ENCODE results near the gene CCBE1.
"Not testable (repeated sequence)": the region's sequence is repeated elsewhere in the genome, so short reads cannot be mapped to it uniquely, and the experiment has no call there.

The CCBE1 gene

DNA sequence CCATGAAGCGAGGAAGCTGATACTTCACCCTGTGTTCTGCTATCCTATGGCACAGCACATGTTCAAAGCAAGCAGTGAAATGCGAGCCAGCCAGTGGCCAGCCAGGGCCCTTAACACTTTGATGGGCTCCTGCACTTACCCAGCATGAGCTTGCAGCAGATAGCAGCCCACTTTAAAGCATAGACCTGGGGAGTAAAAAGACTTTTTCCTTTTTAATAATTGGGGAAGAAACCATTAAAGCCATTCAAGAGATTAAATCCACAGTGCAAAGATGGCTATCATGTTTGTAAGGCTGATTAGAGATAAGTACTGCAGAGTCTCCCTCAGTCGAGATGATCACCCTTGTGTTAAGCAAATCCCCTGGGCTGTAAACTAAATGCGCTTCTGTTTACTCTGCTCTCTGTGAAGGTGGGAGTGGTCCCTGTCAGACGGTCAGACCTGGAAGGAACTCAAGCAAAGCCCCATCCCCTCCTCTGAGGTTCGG lies 15.7 kb downstream of the CCBE1 start:
- Mint-ChIP-seq H3K4me3 (no peak overlapping the region), H3K9me3 (no peaks in the 10 kb centered on the region), H3K27me3 (ENCODE audit: low read depth) (peaks cover 12% of the 10 kb centered on the region), H3K4me1 (ENCODE audit: low read depth) (no peaks in the 10 kb centered on the region), H3K27ac (no peak overlapping the region), H3K36me3 (ENCODE audit: low read depth) (no peaks in the 10 kb centered on the region)

DNA sequence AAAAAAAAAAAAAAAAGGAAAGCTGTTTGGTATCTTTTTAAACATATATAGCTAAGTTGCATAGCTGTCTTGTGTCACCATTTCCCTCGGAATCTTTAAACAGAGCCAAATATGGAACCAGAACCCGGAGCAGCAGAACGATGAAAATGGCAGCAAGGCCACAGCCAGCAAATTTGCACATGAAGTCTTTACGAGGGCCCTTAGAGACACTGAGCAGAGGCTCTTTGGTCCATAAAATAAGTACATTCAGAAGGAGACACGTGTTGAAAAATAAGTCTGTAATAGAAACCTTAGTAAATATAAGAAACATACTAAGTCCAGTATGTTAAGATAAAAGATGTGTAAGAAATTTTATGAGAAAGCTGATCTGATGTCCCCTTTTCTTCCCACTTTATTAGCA lies 16.2 kb downstream of the CCBE1 start:
- Mint-ChIP-seq H3K4me3 (no peak overlapping the region), H3K27ac (no peak overlapping the region), H3K9me3 (no peaks in the 10 kb centered on the region)

DNA sequence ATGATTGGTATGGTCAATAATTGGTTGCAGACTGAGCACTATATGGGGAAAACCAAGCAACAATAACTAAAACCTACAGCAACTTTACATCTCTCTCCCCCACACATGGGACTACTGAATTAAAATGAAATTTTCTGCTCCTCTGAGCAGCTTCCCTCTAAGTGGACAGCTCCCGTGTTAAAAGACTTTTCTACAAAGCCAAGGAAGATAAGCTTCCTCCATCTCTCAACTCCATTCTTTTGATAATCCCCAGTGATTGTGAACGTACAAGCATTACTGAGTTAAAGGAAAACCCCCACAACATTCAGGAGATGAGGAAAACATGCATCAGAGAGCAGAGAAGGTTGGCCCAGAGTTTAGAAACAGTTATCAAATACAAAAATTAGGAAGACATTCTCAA lies 21.9 kb downstream of the CCBE1 start:
- H3K4me1 Mint-ChIP-seq (ENCODE audit: low read depth), result no peaks in the 10 kb centered on the region
- H3K4me3 Mint-ChIP-seq, result no peak overlapping the region
- no peaks in the 10 kb centered on the region for H3K9me3 Mint-ChIP-seq
- no peak overlapping the region for H3K27ac Mint-ChIP-seq
- H3K27me3 Mint-ChIP-seq (ENCODE audit: low read depth), result no peaks in the 10 kb centered on the region
- H3K36me3 Mint-ChIP-seq (ENCODE audit: low read depth), result no peaks in the 10 kb centered on the region

More for the DNA sequence above, 16.2 kb downstream of the CCBE1 start:
- H3K4me1 Mint-ChIP-seq (ENCODE audit: low read depth), result no peaks in the 10 kb centered on the region
- no peaks in the 10 kb centered on the region for H3K36me3 Mint-ChIP-seq (ENCODE audit: low read depth)
- peaks cover 10% of the 10 kb centered on the region for H3K27me3 Mint-ChIP-seq (ENCODE audit: low read depth)

DNA sequence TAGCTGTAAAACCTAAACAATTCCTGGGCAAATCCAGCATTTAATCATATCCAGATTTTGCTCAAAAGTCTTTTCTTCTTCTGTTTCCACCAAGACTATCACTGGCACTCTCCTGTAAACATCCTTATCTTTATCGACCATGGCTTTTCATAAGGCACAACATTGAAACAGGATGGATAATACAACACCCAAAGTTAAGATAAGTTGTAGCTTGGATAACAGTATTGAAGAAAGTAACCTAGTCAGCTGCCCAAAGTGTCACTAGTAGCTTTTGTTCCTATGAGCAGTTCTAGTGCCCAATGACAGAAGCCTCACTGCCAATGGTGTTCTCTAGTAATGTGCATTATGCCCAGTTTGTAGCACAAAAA lies 22.3 kb downstream of the CCBE1 start:
- H3K4me1 Mint-ChIP-seq (ENCODE audit: low read depth), result no peaks in the 10 kb centered on the region
- H3K27me3 Mint-ChIP-seq (ENCODE audit: low read depth), result no peaks in the 10 kb centered on the region
- no peak overlapping the region for H3K27ac Mint-ChIP-seq
- H3K4me3 Mint-ChIP-seq, result no peak overlapping the region
- H3K9me3 Mint-ChIP-seq, result no peaks in the 10 kb centered on the region
- H3K36me3 Mint-ChIP-seq (ENCODE audit: low read depth), result no peaks in the 10 kb centered on the region

DNA sequence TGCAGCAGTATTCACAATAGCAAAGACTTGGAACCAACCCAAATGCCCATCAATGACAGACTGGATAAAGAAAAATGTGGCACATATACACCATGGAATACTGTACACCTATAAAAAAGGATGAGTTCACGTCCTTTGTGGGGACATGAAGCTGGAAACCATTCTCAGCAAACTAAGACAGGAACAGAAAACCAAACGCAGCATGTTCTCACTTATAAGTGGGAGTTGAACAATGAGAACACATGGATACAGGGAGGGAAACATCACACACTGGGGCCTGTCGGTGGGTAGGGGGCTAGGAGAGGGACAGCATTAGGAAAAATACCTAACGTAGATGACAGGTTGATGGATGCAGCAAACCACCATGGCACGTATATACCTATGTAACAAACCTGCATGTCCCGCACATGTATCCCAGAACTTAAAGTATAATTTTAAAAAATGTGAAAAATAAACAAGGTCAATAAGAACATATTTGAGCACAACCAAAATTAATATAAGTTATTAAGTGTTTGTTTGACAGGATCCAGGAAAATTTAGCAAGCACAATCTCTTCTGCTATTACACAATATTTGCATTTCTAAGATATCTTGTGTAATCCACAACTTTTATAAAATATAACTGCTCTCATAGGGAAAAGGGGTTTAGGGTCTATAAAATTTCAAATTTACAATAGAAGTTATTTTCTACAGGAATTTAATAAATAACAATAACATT lies 22.9 kb downstream of the CCBE1 start:
- no peak overlapping the region for H3K27ac Mint-ChIP-seq
- H3K27me3 Mint-ChIP-seq (ENCODE audit: low read depth), result no peaks in the 10 kb centered on the region
- no peaks in the 10 kb centered on the region for H3K36me3 Mint-ChIP-seq (ENCODE audit: low read depth)
- H3K9me3 Mint-ChIP-seq, result no peaks in the 10 kb centered on the region
- H3K4me1 Mint-ChIP-seq (ENCODE audit: low read depth), result no peaks in the 10 kb centered on the region
- no peak overlapping the region for H3K4me3 Mint-ChIP-seq

DNA sequence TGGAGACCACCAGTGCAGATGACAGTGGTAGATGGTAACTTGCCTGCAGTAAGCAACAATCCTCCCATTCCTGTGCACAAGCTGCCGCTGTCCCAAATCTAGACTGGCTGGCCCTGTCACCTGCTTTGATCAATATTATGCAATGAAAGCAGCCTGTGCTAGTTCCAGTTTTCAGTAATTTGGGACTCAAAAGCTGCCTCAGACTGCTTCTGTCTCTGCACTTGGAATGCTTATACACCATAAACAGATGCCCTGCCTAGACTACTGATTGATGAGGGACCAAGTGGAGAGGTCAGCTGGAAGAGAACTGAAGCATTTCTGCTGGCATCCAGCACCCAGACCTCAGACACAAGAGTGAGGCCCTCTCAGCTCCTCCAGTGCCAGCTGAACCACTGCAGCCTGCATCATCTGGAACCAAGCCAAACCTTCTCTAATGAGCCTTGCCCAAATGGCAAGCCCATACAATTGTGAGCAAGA lies 24.9 kb downstream of the CCBE1 start:
- Mint-ChIP-seq H3K4me1 (ENCODE audit: low read depth) (no peaks in the 10 kb centered on the region), H3K9me3 (no peaks in the 10 kb centered on the region), H3K27me3 (ENCODE audit: low read depth) (no peaks in the 10 kb centered on the region), H3K36me3 (ENCODE audit: low read depth) (no peaks in the 10 kb centered on the region), H3K27ac (no peak overlapping the region), H3K4me3 (no peak overlapping the region)

DNA sequence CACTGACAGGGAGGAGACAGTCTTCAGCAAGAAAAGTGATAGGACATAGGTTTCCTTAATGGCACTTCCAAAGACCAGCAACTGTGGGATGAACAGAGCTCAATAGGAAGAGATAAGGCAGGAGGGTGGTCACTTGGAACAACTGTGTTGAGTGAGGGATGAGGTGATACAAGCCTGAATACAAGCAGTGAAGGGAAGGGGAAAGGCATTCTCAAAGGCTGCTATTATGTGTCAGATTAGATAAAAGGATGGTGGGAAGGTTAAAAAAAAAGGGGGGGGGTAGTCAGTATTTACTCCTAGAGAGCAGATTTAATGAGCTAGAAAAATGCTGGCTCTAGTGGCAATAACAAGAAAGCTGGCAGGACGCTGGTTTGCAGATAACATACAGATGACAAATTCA lies 25.7 kb downstream of the CCBE1 start:
- no peaks in the 10 kb centered on the region for H3K36me3 Mint-ChIP-seq (ENCODE audit: low read depth)
- no peaks in the 10 kb centered on the region for H3K27me3 Mint-ChIP-seq (ENCODE audit: low read depth)
- no peaks in the 10 kb centered on the region for H3K4me1 Mint-ChIP-seq (ENCODE audit: low read depth)
- H3K9me3 Mint-ChIP-seq, result no peaks in the 10 kb centered on the region
- H3K27ac Mint-ChIP-seq, result no peak overlapping the region
- H3K4me3 Mint-ChIP-seq, result no peak overlapping the region

DNA sequence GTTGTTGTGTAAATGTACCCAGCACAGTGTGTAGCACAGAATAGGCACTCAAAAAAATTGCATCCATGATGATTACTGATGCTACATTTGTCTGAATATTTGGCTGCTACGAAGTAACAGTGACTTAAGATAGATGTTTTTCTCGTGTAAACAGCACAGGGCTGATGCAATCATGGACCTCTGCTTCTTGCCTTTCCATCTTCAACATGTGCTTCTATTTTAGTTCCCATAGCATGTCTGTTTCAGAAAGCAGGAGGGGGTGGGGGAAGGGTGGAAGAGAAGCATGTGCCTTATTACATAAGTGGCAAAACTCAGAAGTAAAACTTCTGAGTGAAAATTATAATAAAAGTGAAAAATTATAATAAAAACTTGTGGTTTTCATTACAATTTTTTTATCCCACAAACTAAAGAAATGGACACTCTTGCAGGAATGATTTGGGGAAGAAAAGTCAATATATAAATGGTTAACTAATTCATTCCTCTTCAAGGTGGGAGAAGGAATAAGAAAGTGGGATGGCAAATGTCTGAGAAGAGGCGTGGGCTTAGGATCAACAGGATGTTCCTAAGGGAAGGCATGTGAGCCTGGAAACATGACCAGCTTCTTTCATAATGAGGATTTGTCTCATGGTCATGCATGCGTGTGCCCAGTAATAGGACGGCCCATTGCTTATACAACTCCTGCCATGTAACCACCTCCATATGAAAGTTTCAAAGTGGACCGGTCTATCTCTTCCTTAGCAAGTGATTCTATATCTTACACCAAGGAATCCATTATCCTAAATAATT lies 27.2 kb downstream of the CCBE1 start:
- no peaks in the 10 kb centered on the region for H3K36me3 Mint-ChIP-seq (ENCODE audit: low read depth)
- H3K27ac Mint-ChIP-seq, result no peak overlapping the region
- no peaks in the 10 kb centered on the region for H3K4me1 Mint-ChIP-seq (ENCODE audit: low read depth)
- no peaks in the 10 kb centered on the region for H3K9me3 Mint-ChIP-seq
- no peak overlapping the region for H3K4me3 Mint-ChIP-seq
- no peaks in the 10 kb centered on the region for H3K27me3 Mint-ChIP-seq (ENCODE audit: low read depth)

DNA sequence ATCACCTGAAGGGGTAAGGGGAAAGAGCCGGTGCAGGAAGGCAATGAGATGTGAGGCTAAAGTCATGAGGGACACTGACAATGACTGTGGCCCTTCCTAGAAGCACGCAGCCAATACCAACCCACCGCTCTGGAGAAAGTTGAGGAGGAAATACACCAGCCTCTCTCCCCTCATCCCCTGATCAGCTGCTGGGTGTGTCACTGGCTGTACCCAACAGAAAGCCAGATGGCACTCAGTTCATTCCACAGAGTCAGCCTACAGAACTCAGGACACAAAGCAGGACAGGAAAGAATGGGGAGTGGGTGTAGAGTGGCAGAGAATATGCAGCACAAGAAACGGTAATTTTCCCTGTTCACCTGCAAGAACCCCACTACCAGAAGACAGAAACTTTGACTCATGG lies 29.7 kb downstream of the CCBE1 start:
- H3K4me1 Mint-ChIP-seq (ENCODE audit: low read depth), result no peaks in the 10 kb centered on the region
- no peak overlapping the region for H3K27ac Mint-ChIP-seq
- no peaks in the 10 kb centered on the region for H3K27me3 Mint-ChIP-seq (ENCODE audit: low read depth)
- no peaks in the 10 kb centered on the region for H3K36me3 Mint-ChIP-seq (ENCODE audit: low read depth)
- no peaks in the 10 kb centered on the region for H3K9me3 Mint-ChIP-seq
- no peak overlapping the region for H3K4me3 Mint-ChIP-seq

DNA sequence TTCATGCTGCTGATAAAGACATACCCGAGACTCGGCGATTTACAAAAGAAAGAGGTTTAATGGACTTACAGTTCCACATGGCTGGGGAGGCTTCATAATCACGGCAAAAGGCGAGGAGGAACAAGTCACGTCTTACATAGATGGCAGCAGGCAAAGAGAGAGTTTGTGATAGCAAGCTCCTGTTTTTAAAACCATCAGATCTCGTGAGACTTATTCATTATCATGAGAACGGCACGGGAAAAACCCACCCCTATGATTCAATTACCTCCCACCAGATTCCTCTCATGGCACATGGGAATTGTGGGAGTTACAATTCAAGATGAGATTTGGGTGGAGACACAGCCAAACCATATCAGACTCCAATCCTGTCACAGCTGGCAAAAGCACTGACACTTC lies 31.2 kb downstream of the CCBE1 start:
- H3K4me1 Mint-ChIP-seq (ENCODE audit: low read depth); H3K36me3 Mint-ChIP-seq (ENCODE audit: low read depth); H3K27ac Mint-ChIP-seq; H3K27me3 Mint-ChIP-seq (ENCODE audit: low read depth); H3K4me3 Mint-ChIP-seq; H3K9me3 Mint-ChIP-seq: not testable (repeated sequence)

DNA sequence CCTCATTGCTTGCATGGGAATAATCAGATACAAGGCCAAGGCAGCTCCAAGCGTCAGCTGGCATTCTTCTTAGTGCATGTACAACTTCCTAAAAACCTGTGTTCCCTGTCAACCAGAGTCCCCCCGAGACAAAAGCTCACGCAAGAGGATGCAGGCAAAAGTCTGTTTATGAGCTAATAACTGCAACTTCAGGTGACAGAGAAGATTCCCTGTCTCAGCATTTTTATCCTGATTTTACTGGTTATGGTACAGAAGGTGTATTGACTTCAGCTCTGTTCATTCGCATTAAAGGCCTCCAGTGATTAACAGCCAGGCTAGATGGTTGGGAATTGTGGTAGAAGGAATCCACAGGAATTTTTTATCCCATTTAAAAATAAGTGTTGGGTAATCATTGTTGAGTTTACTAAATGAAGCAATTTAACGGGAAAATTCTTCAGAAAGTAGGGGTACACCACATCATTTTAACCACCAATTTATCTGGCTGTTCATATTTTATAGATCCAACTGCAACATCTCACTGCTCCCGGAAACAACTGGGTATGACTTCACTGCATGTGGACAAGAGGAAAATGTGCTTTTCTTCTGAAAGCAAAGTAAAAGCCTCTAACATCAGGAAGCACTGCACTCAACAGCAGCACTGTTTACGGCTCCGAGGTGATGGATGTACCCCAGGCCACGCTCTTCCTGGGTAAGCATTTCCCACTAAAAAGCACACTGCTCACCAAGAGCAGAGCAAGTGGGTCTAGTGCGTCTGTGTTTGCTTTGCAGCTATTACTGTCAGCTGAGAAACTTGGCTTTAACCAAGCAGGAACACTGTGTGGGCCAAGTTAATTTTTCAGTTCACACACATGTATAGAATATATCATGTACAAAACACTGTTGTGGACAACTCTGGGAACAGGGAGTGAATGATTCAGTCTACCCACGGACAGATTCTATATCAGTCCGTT lies 31.9 kb downstream of the CCBE1 start:
- H3K4me1 Mint-ChIP-seq (ENCODE audit: low read depth), result no peaks in the 10 kb centered on the region
- no peak overlapping the region for H3K27ac Mint-ChIP-seq
- H3K9me3 Mint-ChIP-seq, result no peaks in the 10 kb centered on the region
- no peaks in the 10 kb centered on the region for H3K27me3 Mint-ChIP-seq (ENCODE audit: low read depth)
- no peaks in the 10 kb centered on the region for H3K36me3 Mint-ChIP-seq (ENCODE audit: low read depth)
- no peak overlapping the region for H3K4me3 Mint-ChIP-seq

DNA sequence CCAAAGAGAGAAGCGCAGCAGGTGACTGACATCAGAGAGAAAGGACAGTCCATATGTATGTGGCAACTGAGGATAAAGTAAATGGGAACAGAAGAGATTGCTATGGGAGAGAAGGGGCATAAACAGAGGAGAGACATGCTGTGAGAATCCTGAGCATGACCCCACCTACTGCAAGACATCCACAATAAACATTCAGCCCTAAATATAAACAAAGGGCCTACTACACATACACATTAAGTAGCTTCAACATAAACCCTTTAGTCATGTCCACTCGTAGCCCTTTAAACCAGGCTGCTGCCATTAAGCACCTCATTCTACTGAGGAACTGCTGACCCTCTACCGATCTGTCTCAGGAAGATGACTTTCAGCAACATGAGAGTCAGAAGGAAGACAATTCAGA lies 32.9 kb downstream of the CCBE1 start:
- Mint-ChIP-seq H3K4me3 (no peak overlapping the region), H3K4me1 (ENCODE audit: low read depth) (no peaks in the 10 kb centered on the region), H3K27ac (no peak overlapping the region), H3K36me3 (ENCODE audit: low read depth) (no peaks in the 10 kb centered on the region), H3K9me3 (no peaks in the 10 kb centered on the region), H3K27me3 (ENCODE audit: low read depth) (no peaks in the 10 kb centered on the region)

DNA sequence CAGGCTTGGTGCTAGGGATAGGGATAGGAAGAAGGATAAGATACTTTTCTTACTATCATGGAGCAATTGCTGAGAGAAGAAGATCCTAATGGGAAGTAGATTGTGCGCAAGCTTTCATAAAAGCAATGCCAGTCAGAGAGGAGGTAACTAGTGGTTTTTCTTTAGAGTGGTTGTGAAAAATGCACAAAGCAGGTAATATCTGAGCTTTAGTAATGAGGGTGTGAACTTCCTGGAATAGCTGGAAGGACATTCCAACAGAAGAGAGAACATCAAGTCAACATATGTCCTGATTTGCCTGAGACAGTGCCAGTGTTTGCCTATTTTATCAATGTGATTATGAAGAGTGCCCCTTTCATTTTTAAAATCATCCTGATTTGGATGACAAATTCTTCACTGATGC lies 34.1 kb downstream of the CCBE1 start:
- H3K4me1 Mint-ChIP-seq (ENCODE audit: low read depth), result no peaks in the 10 kb centered on the region
- H3K4me3 Mint-ChIP-seq, result no peak overlapping the region
- H3K9me3 Mint-ChIP-seq, result no peaks in the 10 kb centered on the region
- no peaks in the 10 kb centered on the region for H3K27me3 Mint-ChIP-seq (ENCODE audit: low read depth)
- no peak overlapping the region for H3K27ac Mint-ChIP-seq
- H3K36me3 Mint-ChIP-seq (ENCODE audit: low read depth), result no peaks in the 10 kb centered on the region

DNA sequence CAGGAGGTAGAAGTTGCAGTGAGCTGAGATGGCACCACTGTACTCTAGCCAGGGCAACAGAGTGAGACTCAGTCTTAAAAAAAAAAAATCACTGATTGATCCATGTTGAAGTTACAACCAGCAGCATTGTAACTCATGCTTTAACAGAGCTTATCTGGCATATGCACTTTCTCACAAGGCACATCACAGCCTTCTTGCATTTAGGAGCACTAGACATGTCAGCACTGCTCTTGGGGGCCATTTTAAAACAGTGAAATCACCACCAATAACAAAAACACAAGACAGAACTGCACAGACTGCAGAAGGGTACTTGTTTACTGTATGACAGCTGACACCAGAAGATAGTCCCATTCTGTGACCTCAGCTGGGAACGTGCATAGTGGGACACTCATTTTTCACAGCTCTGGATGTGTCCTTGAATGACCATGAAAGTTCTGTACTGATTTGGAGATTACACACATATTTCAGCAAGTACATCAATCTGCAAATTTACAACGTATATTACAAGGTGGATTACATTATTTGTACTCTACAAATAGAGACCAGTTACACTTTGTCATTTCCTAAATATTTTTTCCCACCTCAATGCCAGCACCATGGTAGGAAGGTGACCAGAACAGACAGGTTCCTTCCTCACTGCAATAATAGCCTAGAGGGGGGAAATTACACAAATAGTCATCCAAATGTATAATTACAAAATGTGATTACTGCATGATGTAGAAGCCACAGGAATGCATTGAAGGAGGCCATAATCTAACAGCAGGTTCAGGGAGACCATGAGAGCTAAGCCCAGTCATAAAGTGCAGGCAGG lies 35.1 kb downstream of the CCBE1 start:
- Mint-ChIP-seq H3K4me1 (ENCODE audit: low read depth) (no peaks in the 10 kb centered on the region), H3K9me3 (no peaks in the 10 kb centered on the region), H3K36me3 (ENCODE audit: low read depth) (no peaks in the 10 kb centered on the region), H3K27me3 (ENCODE audit: low read depth) (no peaks in the 10 kb centered on the region), H3K4me3 (no peak overlapping the region), H3K27ac (no peak overlapping the region)

All from T-helper 1 cell treated with Interleukin-12 subunit alpha and Interleukin-12 subunit beta and Interleukin-4 antibody, amounts not matched to agents 30 μg/mL and 1 μg/mL, for 36 hours (primary cell).